ENCODE results near the gene GRID1.

- no peak for TF ChIP-seq EZH2 (IDR thresholded peaks at IDR 0.05; ENCODE audit: low read length)
- no peak for TF ChIP-seq CTCF (optimal IDR thresholded peaks at IDR 0.05 in 1 of 3, IDR thresholded peaks at IDR 0.05 in 1 of 3, conservative IDR thresholded peaks at IDR 0.05 in 1 of 3; ENCODE audit: extremely low read depth in 1 of 3, insufficient read depth in 2 of 3, low read length in 3 of 3)
Observed at GRCh38 chr10:86391986-86392722, 25.6 kb upstream of the GRID1 start.
